Body of pancreas (tissue), 4 donors: ENCODE data around the gene CFAP46.

Experiments used
- CTCF ChIP-seq, 7 experiments: fragments of 450-650 bp in 4 of 7; fragments of 200-600 bp in 3 of 7; sonication (generic) in 3 of 7; IDR thresholded peaks; one replicate each; pipeline ENCODE4 v1.5.1; 2016 to 2019; ENCODE audit warnings: antibody characterized with exemption in 7 of 7
- POLR2A ChIP-seq, 3 donors: fragments of 450-650 bp; IDR thresholded peaks; one replicate each; pipeline ENCODE4 v1.6.1; 2016; ENCODE audit warnings: antibody characterized with exemption in 3 of 3, mild to moderate bottlenecking in 2 of 3

- TF ChIP-seq CTCF (IDR thresholded peaks at IDR 0.05) (no peak), POLR2A (IDR thresholded peaks at IDR 0.05) (no peak)
Measured at GRCh38 chr10:132975831-132976682, 33.7 kb upstream of the CFAP46 start.
